ENCODE results near the gene MAST3. TPM values are rescaled to one million over a fixed set of nuclear protein-coding genes. Genes with fewer than 3 reads are reported as not detected.

The MAST3 gene
- total and polyA plus RNA-seq, 2 of the 13 experiments (the other 11 are each of a cell fraction or from before 2014, with no cell fraction given), result 4.1 to 4.6 TPM

DNA sequence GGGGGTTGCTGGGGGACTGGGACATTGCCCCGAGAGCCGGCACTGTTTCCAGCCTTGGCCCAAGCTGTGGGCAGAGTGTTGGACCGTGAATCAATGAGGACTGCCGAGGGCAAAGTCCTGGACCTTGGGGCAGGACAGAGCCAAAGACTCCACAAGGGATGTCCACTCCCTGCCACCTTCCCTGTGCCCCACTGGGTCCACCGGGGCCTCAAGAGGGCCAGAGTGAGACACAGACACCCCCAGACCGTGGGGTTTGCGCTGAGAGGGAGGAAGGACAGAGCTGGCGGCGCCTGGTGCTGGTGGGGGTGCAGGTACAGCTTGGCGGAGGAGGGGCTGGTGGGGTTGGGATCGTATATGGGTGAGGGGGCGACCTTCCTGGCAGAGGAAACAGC is 11.8 kb downstream of the MAST3 start (continued):
- TF ChIP-seq SAFB2 (CRISPR knock-in tag; IDR thresholded peaks at IDR 0.05; ENCODE audit: borderline replicate concordance, low read depth) (no peak), CBFB (CRISPR knock-in tag; IDR thresholded peaks at IDR 0.05) (no peak), ZNF333 (CRISPR knock-in tag; IDR thresholded peaks at IDR 0.05; ENCODE audit: borderline replicate concordance) (no peak; the same call in 1 of the 2 replicates), ZNF350 (CRISPR knock-in tag; IDR thresholded peaks at IDR 0.05; ENCODE audit: borderline replicate concordance, low read depth) (no peak), FOXA3 (CRISPR knock-in tag; IDR thresholded peaks at IDR 0.05) (no peak), TRAFD1 (CRISPR knock-in tag; IDR thresholded peaks at IDR 0.05; ENCODE audit: borderline replicate concordance) (no peak), ZNF781 (CRISPR knock-in tag; IDR thresholded peaks at IDR 0.05; ENCODE audit: borderline replicate concordance, not compliant biosample characterization) (peak; percentile 83), ZSCAN29 (CRISPR knock-in tag; conservative IDR thresholded peaks at IDR 0.05) (no peak), ZNF513 (CRISPR knock-in tag; conservative IDR thresholded peaks at IDR 0.05) (no peak), ZNF510 (CRISPR knock-in tag; IDR thresholded peaks at IDR 0.05; ENCODE audit: low read depth) (no peak), ELF3 (CRISPR knock-in tag; IDR thresholded peaks at IDR 0.05) (no peak), FIP1L1 (IDR thresholded peaks at IDR 0.05; ENCODE audit: borderline replicate concordance, insufficient read depth, low read depth, low read length) (no peak), STAT5B (CRISPR knock-in tag; IDR thresholded peaks at IDR 0.05) (no peak), IRX3 (CRISPR knock-in tag; IDR thresholded peaks at IDR 0.05; ENCODE audit: borderline replicate concordance, low read depth) (no peak), HCFC1 (IDR thresholded peaks at IDR 0.05; ENCODE audit: low read depth, low read length) (no peak), ZNF121 (CRISPR knock-in tag; IDR thresholded peaks at IDR 0.05) (peak; percentile 99), U2AF2 (IDR thresholded peaks at IDR 0.05; ENCODE audit: low read depth, low read length) (no peak), ZNF543 (CRISPR knock-in tag; IDR thresholded peaks at IDR 0.05) (no peak)
- TF ChIP-seq, protein P1, sequence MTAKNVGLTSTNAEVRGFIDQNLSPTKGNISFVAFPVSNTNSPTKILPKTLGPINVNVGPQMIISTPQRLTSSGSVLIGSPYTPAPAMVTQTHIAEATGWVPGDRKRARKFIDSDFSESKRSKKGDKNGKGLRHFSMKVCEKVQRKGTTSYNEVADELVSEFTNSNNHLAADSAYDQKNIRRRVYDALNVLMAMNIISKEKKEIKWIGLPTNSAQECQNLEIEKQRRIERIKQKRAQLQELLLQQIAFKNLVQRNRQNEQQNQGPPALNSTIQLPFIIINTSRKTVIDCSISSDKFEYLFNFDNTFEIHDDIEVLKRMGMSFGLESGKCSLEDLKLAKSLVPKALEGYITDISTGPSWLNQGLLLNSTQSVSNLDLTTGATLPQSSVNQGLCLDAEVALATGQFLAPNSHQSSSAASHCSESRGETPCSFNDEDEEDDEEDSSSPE (CRISPR knock-in tag; IDR thresholded peaks at IDR 0.05), result no peak
- TF ChIP-seq, protein P2, sequence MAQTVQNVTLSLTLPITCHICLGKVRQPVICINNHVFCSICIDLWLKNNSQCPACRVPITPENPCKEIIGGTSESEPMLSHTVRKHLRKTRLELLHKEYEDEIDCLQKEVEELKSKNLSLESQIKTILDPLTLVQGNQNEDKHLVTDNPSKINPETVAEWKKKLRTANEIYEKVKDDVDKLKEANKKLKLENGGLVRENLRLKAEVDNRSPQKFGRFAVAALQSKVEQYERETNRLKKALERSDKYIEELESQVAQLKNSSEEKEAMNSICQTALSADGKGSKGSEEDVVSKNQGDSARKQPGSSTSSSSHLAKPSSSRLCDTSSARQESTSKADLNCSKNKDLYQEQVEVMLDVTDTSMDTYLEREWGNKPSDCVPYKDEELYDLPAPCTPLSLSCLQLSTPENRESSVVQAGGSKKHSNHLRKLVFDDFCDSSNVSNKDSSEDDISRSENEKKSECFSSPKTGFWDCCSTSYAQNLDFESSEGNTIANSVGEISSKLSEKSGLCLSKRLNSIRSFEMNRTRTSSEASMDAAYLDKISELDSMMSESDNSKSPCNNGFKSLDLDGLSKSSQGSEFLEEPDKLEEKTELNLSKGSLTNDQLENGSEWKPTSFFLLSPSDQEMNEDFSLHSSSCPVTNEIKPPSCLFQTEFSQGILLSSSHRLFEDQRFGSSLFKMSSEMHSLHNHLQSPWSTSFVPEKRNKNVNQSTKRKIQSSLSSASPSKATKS (CRISPR knock-in tag; IDR thresholded peaks at IDR 0.05), result no peak
- TF ChIP-seq, protein P3, sequence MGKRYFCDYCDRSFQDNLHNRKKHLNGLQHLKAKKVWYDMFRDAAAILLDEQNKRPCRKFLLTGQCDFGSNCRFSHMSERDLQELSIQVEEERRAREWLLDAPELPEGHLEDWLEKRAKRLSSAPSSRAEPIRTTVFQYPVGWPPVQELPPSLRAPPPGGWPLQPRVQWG (CRISPR knock-in tag; IDR thresholded peaks at IDR 0.05; ENCODE audit: borderline replicate concordance, low read depth), result no peak
- TF ChIP-seq, protein P4, sequence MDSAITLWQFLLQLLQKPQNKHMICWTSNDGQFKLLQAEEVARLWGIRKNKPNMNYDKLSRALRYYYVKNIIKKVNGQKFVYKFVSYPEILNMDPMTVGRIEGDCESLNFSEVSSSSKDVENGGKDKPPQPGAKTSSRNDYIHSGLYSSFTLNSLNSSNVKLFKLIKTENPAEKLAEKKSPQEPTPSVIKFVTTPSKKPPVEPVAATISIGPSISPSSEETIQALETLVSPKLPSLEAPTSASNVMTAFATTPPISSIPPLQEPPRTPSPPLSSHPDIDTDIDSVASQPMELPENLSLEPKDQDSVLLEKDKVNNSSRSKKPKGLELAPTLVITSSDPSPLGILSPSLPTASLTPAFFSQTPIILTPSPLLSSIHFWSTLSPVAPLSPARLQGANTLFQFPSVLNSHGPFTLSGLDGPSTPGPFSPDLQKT (CRISPR knock-in tag; IDR thresholded peaks at IDR 0.05; ENCODE audit: borderline replicate concordance), result no peak

Data from HepG2 (cell line).